Measurements from ENCODE around the gene WDR13.

The WDR13 gene

DNA sequence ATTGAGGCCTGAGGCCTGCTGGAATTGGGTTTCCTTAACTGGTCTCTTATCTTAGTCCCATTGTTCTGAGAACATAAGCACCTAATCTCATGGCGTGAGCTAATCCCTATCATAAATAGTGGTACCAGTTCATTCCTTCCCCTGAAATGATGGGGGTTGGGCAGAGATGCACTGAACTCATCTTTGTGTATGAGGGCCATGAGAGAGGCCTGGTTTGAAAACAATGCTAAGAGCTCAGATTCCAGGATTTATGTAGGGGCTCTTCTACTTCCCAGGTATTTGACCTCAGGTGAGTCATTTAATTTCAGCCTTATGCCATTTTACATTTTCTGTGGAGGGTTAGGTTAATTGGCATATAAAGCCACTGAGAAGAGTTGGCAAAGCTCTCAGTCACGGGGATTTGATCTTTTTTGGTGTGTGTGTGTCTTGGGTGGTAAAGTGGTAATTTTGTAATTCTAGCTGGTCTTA, 18.6 kb upstream of the WDR13 start:
- H3K27me3 ChIP-seq (ENCODE audit: insufficient read depth, low read length, poor library complexity, severe bottlenecking): no peaks in the 10 kb centered on the region
- H3K9ac ChIP-seq (ENCODE audit: low read depth, low read length, poor library complexity, severe bottlenecking): no peak overlapping the region
- no peaks in the 10 kb centered on the region for H3K9me2 ChIP-seq (replicated peaks; ENCODE audit: low read depth, low read length)
- H3K4me1 ChIP-seq (ENCODE audit: insufficient read depth, low read length, poor library complexity, severe bottlenecking): peaks cover 7% of the 10 kb centered on the region
- no peak overlapping the region for H3K4me3 ChIP-seq (ENCODE audit: low read length, poor library complexity, severe bottlenecking)
- H3K79me2 ChIP-seq (ENCODE audit: insufficient read depth, low read length): peaks cover 34% of the 10 kb centered on the region
- TF ChIP-seq, protein P1, sequence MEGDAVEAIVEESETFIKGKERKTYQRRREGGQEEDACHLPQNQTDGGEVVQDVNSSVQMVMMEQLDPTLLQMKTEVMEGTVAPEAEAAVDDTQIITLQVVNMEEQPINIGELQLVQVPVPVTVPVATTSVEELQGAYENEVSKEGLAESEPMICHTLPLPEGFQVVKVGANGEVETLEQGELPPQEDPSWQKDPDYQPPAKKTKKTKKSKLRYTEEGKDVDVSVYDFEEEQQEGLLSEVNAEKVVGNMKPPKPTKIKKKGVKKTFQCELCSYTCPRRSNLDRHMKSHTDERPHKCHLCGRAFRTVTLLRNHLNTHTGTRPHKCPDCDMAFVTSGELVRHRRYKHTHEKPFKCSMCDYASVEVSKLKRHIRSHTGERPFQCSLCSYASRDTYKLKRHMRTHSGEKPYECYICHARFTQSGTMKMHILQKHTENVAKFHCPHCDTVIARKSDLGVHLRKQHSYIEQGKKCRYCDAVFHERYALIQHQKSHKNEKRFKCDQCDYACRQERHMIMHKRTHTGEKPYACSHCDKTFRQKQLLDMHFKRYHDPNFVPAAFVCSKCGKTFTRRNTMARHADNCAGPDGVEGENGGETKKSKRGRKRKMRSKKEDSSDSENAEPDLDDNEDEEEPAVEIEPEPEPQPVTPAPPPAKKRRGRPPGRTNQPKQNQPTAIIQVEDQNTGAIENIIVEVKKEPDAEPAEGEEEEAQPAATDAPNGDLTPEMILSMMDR (conservative IDR thresholded peaks at IDR 0.05; ENCODE audit: low read length): no peak
- TF ChIP-seq EZH2phosphoT487 (IDR thresholded peaks at IDR 0.05; ENCODE audit: borderline replicate concordance): no peak
- H3K36me3 ChIP-seq (ENCODE audit: insufficient read depth, low read length): peaks cover 33% of the 10 kb centered on the region; the same call in 1 of the 2 replicates
- no peak overlapping the region for H2AFZ ChIP-seq (ENCODE audit: low read length)
- no peak overlapping the region for H3K4me2 ChIP-seq (ENCODE audit: low read depth, low read length, poor library complexity, severe bottlenecking)
- H4K20me1 ChIP-seq (ENCODE audit: insufficient read depth, low read length, poor library complexity, severe bottlenecking): peaks cover 26% of the 10 kb centered on the region
- H3K9me3 ChIP-seq (ENCODE audit: insufficient read depth, low read depth, low read length): no peaks in the 10 kb centered on the region
- H3F3A ChIP-seq (ENCODE audit: low read depth): no peaks in the 10 kb centered on the region

DNA sequence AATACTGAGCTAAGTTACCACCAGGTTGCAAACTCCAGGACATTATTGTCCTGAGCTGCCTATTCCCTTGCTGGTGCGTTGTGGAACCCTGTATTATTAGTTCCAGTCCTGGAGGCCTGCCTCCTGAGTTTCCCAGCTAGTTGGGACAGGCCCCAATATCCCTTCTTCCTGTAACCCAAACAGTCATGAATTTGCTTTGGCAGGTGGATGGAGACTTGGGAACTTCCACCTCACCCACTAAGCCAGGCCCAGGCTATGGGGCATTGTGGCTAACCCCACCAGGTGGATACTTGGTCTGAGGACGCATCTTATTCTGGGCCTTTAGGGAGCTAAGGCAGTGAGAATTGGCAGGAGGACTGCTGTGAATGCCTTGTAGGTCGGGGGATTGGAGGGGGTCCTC, 18.0 kb upstream of the WDR13 start:
- Histone ChIP-seq H3K9me2 (replicated peaks; ENCODE audit: low read depth, low read length) (no peaks in the 10 kb centered on the region), H3K36me3 (ENCODE audit: insufficient read depth, low read length) (peaks cover 33% of the 10 kb centered on the region; the same call in 1 of the 2 replicates), H3K4me3 (ENCODE audit: low read length, poor library complexity, severe bottlenecking) (no peak overlapping the region), H3K9ac (ENCODE audit: low read depth, low read length, poor library complexity, severe bottlenecking) (no peak overlapping the region), H3K27me3 (ENCODE audit: insufficient read depth, low read length, poor library complexity, severe bottlenecking) (no peaks in the 10 kb centered on the region), H3K4me2 (ENCODE audit: low read depth, low read length, poor library complexity, severe bottlenecking) (no peak overlapping the region), H3K4me1 (ENCODE audit: insufficient read depth, low read length, poor library complexity, severe bottlenecking) (peaks cover 7% of the 10 kb centered on the region), H4K20me1 (ENCODE audit: insufficient read depth, low read length, poor library complexity, severe bottlenecking) (peaks cover 26% of the 10 kb centered on the region), H3K79me2 (ENCODE audit: insufficient read depth, low read length) (peaks cover 34% of the 10 kb centered on the region), H3F3A (ENCODE audit: low read depth) (no peaks in the 10 kb centered on the region), H2AFZ (ENCODE audit: low read length) (no peak overlapping the region), H3K9me3 (ENCODE audit: insufficient read depth, low read depth, low read length) (no peaks in the 10 kb centered on the region)
- TF ChIP-seq, protein P1 (conservative IDR thresholded peaks at IDR 0.05; ENCODE audit: low read length): no peak
- no peak for TF ChIP-seq EZH2phosphoT487 (IDR thresholded peaks at IDR 0.05; ENCODE audit: borderline replicate concordance)

DNA sequence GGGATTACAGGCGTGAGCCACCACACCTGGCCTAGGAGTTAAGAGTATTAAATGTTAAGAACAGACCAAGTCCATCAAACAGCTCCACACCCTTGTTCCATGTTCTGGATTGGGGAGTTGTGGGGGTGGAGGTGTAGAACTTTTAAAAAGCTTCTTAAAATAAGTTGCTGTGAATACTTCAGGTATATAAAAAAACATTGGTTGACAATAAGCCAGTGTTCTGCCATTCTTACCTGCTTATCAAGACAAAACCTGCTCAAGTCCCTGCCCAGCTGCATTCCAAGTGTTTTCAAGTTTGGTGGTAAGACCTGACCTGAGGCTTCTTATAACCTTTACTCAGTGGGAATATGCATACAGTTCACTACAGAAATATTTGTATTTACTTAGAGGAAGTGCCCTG, 16.6 kb upstream of the WDR13 start:
- TF ChIP-seq EZH2phosphoT487 (IDR thresholded peaks at IDR 0.05; ENCODE audit: borderline replicate concordance): no peak
- TF ChIP-seq, protein P1 (conservative IDR thresholded peaks at IDR 0.05; ENCODE audit: low read length): no peak
- H3K79me2 ChIP-seq (ENCODE audit: insufficient read depth, low read length): peaks cover 25% of the 10 kb centered on the region
- H3K4me3 ChIP-seq (ENCODE audit: low read length, poor library complexity, severe bottlenecking): no peak overlapping the region
- H3K36me3 ChIP-seq (ENCODE audit: insufficient read depth, low read length): peaks cover 25% of the 10 kb centered on the region; the same call in 1 of the 2 replicates
- H3F3A ChIP-seq (ENCODE audit: low read depth): no peaks in the 10 kb centered on the region
- no peak overlapping the region for H3K9ac ChIP-seq (ENCODE audit: low read depth, low read length, poor library complexity, severe bottlenecking)
- no peak overlapping the region for H3K4me2 ChIP-seq (ENCODE audit: low read depth, low read length, poor library complexity, severe bottlenecking)
- no peaks in the 10 kb centered on the region for H3K27me3 ChIP-seq (ENCODE audit: insufficient read depth, low read length, poor library complexity, severe bottlenecking)
- H2AFZ ChIP-seq (ENCODE audit: low read length): no peak overlapping the region
- H3K9me3 ChIP-seq (ENCODE audit: insufficient read depth, low read depth, low read length): no peaks in the 10 kb centered on the region
- no peaks in the 10 kb centered on the region for H3K9me2 ChIP-seq (replicated peaks; ENCODE audit: low read depth, low read length)
- H3K4me1 ChIP-seq (ENCODE audit: insufficient read depth, low read length, poor library complexity, severe bottlenecking): peaks cover 7% of the 10 kb centered on the region
- peaks cover 18% of the 10 kb centered on the region for H4K20me1 ChIP-seq (ENCODE audit: insufficient read depth, low read length, poor library complexity, severe bottlenecking)

Data from Loucy (cell line).